Anterior cingulate cortex (tissue), 58 donors: ENCODE measurements around the gene BTN2A1.
"Not testable (repeated sequence)": the region's sequence is repeated elsewhere in the genome, so short reads cannot be mapped to it uniquely, and the experiment has no call there.

ENCODE experiments used
- DNase-seq, 58 donors: peaks; one replicate each; lab custom pipeline; 2025; lab: John Stamatoyannopoulos, UW

Gene BTN2A1

GRCh38 chr6:26457806-26458688, at the start of gene BTN2A1:
TSS of gene BTN2A1 (plus strand) at chr6:26457955. CDS start at chr6:26458637, 682 bp downstream.
- peak in 56 of 58 donors; percentile 14 to 93 (median 73) for DNase-seq

DNA sequence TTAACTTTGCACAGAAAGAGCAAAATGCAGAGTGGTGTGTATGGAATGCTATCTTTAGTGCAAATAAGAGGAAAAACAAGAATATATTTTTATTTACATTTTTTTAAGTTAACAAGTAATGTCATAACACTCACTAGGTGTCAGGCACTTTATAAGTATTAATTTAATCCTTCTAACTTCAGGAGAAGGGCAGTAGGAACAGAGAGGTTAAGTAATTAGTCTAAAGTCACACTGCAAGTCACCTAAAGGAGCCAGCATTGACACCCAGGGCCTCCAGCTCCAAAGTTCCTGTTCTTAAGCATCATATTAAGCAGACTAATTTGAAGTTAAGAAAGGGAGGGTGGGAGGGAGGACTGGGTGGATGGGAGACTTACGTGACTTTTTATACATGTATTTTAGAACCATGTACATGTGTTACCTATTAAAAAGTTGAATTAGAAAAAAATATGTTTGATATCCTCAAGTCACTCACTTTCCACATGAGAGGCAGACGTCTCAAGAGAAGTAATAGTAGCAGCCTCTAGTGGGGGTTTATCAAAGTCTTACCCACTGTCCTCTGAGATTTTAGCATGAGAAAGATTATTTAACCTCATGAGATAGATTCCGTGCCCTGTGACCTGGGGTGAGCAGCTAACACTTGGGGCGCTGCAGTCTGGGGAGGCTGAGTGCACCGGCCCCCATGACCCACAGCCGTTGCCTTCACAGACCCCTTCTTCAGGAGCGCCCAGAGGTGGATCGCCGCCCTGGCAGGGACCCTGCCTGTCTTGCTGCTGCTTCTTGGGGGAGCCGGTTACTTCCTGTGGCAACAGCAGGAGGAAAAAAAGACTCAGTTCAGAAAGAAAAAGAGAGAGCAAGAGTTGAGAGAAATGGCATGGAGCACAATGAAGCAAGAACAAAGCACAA, 48.7 kb upstream of the BTN2A1 start:
- DNase-seq = no peak

GRCh38 chr6:26411751-26412150, 46.0 kb upstream of the BTN2A1 start:
- DNase-seq = no peak

DNA sequence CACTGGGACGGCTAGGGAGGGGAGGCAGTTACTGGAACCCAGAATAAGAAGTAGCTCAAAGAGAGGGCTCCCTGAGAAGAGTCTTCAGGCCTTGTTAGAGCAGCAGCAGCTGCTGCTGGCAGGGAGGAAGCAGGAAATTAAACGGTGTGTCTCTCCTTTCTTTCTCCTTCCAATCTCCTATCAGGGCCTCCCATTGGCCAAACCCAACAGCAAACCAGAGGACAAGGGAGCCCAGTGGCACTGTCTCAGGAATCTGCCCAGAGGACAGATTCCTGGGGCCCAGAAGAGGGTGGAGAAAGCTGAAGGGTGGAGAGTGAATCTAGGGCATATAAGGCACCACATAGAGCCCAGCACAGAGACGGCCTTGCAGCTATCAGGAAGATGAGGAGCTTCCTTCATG, 45.5 kb upstream of the BTN2A1 start:
- DNase-seq = no peak

DNA sequence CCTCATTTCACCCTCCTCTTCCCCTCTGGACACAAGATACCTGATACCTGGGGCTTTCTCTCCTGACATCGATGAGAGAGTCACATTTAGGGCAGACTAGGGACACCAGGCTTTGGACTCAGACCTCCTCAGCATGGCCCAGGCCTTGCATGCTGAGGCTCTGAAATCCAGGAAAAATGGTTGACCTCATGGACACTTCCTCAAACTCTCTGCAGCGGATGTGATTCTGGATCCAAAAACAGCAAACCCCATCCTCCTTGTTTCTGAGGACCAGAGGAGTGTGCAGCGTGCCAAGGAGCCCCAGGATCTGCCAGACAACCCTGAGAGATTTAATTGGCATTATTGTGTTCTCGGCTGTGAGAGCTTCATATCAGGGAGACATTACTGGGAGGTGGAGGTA, 44.8 kb upstream of the BTN2A1 start:
- DNase-seq = no peak

- DNase-seq = no peak
Measured at GRCh38 chr6:26414281-26414680, 43.5 kb upstream of the BTN2A1 start.

DNA sequence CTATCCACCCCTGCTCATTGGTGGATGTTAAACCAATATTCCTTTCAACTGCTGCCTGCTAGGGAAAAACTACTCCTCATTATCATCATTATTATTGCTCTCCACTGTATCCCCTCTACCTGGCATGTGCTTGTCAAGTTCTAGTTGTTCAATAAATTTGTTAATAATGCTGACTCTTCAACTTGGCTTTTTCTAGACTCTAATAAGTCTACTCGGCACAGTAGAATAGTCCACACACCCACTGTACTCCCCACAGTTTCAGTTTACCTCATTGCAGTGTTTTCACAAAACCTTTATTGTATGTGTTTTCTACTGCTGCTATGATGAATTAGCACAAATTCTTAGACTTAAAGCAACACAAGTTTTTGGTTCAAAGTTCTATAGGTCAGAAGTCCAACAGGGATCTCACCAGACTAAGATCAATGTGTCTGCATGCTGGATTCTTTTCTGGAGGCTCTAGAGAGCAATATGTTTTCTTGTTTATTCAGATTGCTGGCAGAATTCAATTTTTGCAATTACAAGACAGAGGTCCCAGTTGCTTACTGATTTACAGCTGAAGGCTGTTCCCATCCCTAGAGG, 42.6 kb upstream of the BTN2A1 start:
- no peak for DNase-seq

GRCh38 chr6:26415791-26416190, 42.0 kb upstream of the BTN2A1 start:
- DNase-seq = no peak

GRCh38 chr6:26416288-26416687, 41.5 kb upstream of the BTN2A1 start:
- DNase-seq = no peak

DNA sequence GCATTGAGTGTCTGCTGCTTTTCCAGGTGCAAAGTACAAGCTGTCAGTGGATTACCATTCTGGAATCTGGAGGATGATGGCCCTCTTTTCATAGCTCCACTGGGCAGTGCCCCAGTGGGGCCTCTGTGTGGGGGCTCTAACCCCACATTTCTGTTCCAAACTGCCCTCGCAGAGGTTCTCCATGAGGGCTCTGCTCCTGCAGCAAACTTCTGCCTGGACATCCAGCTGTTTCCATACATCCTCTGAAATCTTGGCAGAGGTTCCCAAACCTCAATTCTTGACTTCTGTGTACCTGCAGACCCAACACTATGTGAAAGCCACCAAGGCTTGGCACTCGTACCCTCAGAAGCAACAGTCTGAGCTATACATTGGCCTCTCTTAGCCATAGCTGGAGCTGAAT, 39.7 kb upstream of the BTN2A1 start:
- not testable (repeated sequence) for DNase-seq

- DNase-seq = not testable (repeated sequence)
Measured at GRCh38 chr6:26418795-26419194, 39.0 kb upstream of the BTN2A1 start.

DNA sequence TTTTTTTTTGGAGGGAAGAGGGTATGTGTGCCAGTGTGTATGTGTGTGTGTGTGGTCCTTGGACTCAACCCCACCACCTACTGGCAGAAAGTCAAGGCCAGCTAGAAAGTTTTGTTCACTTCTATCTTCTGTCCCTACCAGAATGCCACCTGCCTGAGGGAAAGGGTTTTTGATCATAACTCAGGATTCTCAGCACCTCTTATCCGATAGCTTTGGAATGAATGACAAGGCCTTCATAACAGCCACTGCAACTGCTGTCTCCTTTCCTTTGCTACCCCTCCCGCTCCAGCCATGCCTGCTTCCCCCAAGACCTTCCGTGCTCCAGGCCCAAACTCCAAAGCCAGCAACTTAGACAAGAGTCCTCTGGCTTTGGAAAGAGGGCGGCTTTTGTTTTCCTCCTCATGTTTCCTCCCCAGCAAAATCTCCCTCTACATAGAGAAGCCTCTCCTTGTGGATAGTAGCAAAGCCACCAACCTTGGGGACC, 37.0 kb upstream of the BTN2A1 start:
- peak in 5 of 58 donors; percentile 7 to 58 (median 29) for DNase-seq

DNA sequence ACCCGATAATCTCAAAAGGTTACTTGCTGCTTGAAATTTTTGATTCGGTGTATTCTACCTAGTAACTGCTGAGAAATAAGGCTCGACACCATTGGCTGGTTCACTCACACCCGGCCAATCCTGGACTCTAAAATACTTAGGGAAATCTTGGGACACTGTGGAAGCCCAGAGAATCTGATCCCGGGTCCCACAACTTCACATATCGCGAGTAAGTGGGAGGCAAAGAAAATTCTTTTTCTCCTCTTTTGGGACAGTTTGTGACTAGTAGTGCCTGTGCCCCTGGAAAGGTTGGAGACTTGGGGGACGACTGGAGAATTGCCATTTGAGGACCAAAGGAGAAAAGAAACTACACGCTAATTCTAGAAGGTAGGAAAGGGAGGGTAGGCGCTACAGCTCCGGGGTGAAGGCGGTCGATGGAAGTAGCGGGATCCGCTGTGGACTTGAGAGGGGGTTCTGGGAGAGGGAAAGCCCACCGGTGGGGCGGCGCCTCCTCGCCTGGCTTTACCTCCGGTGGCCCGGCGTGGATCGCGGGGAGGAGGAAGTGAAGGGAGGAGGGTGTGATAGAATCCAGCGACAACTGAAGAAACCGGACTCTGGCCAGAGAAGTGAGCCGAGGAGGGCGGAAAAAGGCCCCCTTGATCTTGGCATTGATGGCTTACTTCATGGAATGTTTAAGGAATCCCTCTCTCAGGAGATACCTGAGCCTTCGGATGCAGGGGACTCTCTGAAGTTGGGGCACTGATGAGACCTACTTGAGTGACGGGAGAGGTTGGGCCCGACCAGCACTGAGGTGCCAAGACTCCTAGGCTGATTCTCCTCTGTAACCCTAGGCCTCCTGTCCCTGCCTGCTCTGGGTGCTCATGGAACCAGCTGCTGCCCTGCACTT, 36.3 kb upstream of the BTN2A1 start:
- DNase-seq = peak in 54 of 58 donors; percentile 3 to 83 (median 46)

GRCh38 chr6:26422329-26422728, 35.4 kb upstream of the BTN2A1 start:
- DNase-seq = no peak

- no peak for DNase-seq
Measured at GRCh38 chr6:26426691-26427450, 30.9 kb upstream of the BTN2A1 start.

- no peak for DNase-seq
Measured at GRCh38 chr6:26427451-26427809, 30.3 kb upstream of the BTN2A1 start.

DNA sequence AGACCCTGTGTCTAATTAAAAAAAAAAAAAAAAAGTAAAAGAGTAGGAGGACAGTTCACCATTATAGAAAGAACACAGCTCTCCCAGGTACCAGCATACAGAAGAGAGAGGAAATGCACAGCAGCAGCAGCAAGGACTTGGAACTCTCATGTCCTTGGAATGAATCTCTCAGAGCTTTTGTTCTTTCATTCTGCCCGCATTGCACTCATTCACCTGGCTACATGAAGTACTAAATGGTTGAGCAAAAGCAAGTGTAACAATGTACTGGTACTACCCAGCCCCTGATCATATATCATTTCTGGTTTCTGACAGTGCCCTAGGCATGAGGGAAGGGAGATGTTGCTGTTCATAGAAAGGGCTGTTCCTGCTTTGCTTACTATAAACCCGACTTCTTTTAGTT, 29.5 kb upstream of the BTN2A1 start:
- DNase-seq = no peak

- DNase-seq = no peak
Measured at GRCh38 chr6:26430787-26431186, 27.0 kb upstream of the BTN2A1 start.
